ENCODE data around the gene CELF1. TPM values are rescaled to one million over a fixed set of nuclear protein-coding genes. Genes with fewer than 3 reads are reported as not detected.

CELF1 gene
- polyA plus RNA-seq, 1 donor, result 68.6 TPM

GRCh38 chr11:47425611-47426010 is 127.3 kb downstream of the CELF1 start:
- DNase-seq (ENCODE audit: low read depth), result no peak

- DNase-seq (ENCODE audit: low read depth), result no peak
Observed at GRCh38 chr11:47418454-47419259, 134.3 kb downstream of the CELF1 start.

- DNase-seq (ENCODE audit: low read depth), result no peak
Observed at GRCh38 chr11:47417712-47418111, 135.2 kb downstream of the CELF1 start.

- DNase-seq (ENCODE audit: low read depth), result no peak
Observed at GRCh38 chr11:47415949-47416472, 136.9 kb downstream of the CELF1 start.

Other genes starting within 250 kb of the CELF1 start
- gene MYBPC3, start 200.4 kb downstream of the CELF1 start, polyA plus RNA-seq (ENCODE audit: insufficient read length), result 0.75 TPM
- gene SPI1, start 174.6 kb downstream of the CELF1 start, polyA plus RNA-seq (ENCODE audit: insufficient read length), result 6.7 TPM
- 35.3 TPM for gene SLC39A13, start 144.5 kb downstream of the CELF1 start, polyA plus RNA-seq (ENCODE audit: insufficient read length)
- 123 TPM for gene PSMC3, start 126.7 kb downstream of the CELF1 start, polyA plus RNA-seq (ENCODE audit: insufficient read length)
- 93.1 TPM for gene RAPSN, start 104.0 kb downstream of the CELF1 start, polyA plus RNA-seq (ENCODE audit: insufficient read length)
- gene PTPMT1, start 12.5 kb upstream of the CELF1 start, polyA plus RNA-seq (ENCODE audit: insufficient read length), result 27.1 TPM
- 12.8 TPM for gene KBTBD4, start 25.8 kb upstream of the CELF1 start, polyA plus RNA-seq (ENCODE audit: insufficient read length)
- 95.7 TPM for gene NDUFS3, start 25.9 kb upstream of the CELF1 start, polyA plus RNA-seq (ENCODE audit: insufficient read length)
- gene FAM180B, start 33.5 kb upstream of the CELF1 start, polyA plus RNA-seq (ENCODE audit: insufficient read length), result 2.6 TPM
- gene C1QTNF4, start 41.3 kb upstream of the CELF1 start, polyA plus RNA-seq (ENCODE audit: insufficient read length), result 9.1 TPM
- 76.6 TPM for gene MTCH2, start 89.4 kb upstream of the CELF1 start, polyA plus RNA-seq (ENCODE audit: insufficient read length)
- gene AGBL2, start 162.2 kb upstream of the CELF1 start, polyA plus RNA-seq (ENCODE audit: insufficient read length), result 0.47 TPM
- gene FNBP4, start 214.2 kb upstream of the CELF1 start, polyA plus RNA-seq (ENCODE audit: insufficient read length), result 101 TPM

Measured in forelimb muscle (tissue), 1 donor.